BE2C (cell line): Measurements from ENCODE around the gene KIF19.

Experiments used
- DNase-seq: peaks from one replicate; pipeline ENCODE4 v3.0.0-alpha.2; 2020
- H3K27me3 ChIP-seq: fragments of 250-450 bp; sonication (Bioruptor Pico); 2 replicates; pipeline ENCODE4 v1.5.1; 2020; ENCODE audit warnings: mild to moderate bottlenecking
- H3K36me3 ChIP-seq: fragments of 250-450 bp; sonication (Bioruptor Pico); 2 replicates; pipeline ENCODE4 v1.5.1; 2020; ENCODE audit warnings: mild to moderate bottlenecking
- H3K4me1 ChIP-seq: fragments of 250-450 bp; sonication (Bioruptor Pico); 2 replicates; pipeline ENCODE4 v1.5.1; 2020
- H3K4me3 ChIP-seq: 2 replicates; pipeline ENCODE4 v1.5.1; 2011; ENCODE audit warnings: low read depth, low read length
- H3K9me3 ChIP-seq: fragments of 250-450 bp; sonication (Bioruptor Pico); 2 replicates; pipeline ENCODE4 v1.5.1; 2020
- TF ChIP-seq, protein P1 (sequence below): IDR thresholded peaks from 2 replicates; pipeline ENCODE4 v1.5.1; 2012; ENCODE audit warnings: mild to moderate bottlenecking, low read depth, low read length

KIF19 gene

DNA sequence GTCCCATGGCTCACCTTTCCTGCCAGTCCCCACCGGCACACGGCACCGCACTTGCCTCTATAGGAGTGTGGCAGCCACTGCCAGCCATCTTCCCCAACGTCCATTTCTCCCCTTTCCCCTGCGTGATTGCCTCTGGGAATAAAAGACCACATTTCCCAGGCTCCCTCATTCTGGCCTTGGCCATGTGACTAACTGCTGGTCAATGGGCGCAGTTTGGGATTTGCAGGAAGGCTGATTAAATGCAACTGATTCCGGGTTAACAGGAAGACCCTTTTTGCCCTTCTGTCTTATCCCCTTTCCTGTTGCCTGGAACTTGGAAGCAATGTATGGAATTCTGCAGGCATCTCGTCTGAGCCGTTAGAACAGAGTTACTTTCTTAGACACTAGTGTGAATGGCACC lies 32.7 kb downstream of the KIF19 start:
- H3K4me1 ChIP-seq, result no peaks in the 10 kb centered on the region
- peaks cover 50% of the 10 kb centered on the region for H3K27me3 ChIP-seq
- no peak overlapping the region for H3K4me3 ChIP-seq
- TF ChIP-seq, protein P1, sequence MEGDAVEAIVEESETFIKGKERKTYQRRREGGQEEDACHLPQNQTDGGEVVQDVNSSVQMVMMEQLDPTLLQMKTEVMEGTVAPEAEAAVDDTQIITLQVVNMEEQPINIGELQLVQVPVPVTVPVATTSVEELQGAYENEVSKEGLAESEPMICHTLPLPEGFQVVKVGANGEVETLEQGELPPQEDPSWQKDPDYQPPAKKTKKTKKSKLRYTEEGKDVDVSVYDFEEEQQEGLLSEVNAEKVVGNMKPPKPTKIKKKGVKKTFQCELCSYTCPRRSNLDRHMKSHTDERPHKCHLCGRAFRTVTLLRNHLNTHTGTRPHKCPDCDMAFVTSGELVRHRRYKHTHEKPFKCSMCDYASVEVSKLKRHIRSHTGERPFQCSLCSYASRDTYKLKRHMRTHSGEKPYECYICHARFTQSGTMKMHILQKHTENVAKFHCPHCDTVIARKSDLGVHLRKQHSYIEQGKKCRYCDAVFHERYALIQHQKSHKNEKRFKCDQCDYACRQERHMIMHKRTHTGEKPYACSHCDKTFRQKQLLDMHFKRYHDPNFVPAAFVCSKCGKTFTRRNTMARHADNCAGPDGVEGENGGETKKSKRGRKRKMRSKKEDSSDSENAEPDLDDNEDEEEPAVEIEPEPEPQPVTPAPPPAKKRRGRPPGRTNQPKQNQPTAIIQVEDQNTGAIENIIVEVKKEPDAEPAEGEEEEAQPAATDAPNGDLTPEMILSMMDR, result no peak
- no peak for DNase-seq
- no peaks in the 10 kb centered on the region for H3K36me3 ChIP-seq
- no peaks in the 10 kb centered on the region for H3K9me3 ChIP-seq

DNA sequence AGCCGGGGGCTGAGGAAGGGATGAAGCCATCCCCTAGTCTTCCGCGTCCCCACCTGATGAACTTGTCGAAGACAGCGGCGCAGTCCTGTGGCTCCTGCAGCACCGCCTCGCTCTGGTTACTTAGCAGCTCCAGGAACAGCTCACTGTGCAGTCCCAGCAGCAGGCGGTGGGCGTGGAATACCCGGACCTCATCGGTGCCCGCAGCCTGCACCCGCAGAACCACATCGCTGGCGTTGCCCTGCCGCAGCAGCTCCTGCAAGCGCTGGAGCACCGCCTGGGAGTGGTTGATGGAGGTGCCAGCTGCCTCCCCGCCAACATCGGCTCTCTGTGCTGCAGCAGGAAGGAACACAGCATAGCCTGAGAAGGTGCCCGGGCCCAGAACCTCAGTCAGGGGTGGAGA lies 33.9 kb downstream of the KIF19 start:
- no peaks in the 10 kb centered on the region for H3K4me1 ChIP-seq
- DNase-seq, result no peak
- TF ChIP-seq, protein P1, result no peak
- H3K27me3 ChIP-seq, result peaks cover 38% of the 10 kb centered on the region
- H3K36me3 ChIP-seq, result no peaks in the 10 kb centered on the region
- H3K4me3 ChIP-seq, result no peak overlapping the region
- no peaks in the 10 kb centered on the region for H3K9me3 ChIP-seq

DNA sequence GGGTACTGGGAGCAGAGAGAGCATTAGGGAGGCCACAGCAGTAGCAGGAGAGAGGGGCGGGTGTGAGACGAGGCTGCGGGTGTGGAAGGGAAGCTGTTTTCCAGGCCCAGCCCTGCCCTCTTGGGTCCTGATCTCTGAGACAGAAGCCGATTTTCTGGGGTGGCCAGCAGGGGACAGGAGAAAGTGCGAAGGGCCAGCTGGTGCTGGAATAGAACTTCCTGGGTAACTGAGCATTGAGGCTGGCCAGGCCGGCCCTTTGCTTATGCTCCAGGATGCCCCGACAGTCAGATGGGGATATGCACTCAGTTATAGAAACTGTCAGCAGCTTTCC lies 34.8 kb downstream of the KIF19 start:
- no peak for DNase-seq
- Histone ChIP-seq H3K4me3 (no peak overlapping the region), H3K36me3 (no peaks in the 10 kb centered on the region), H3K4me1 (no peaks in the 10 kb centered on the region), H3K9me3 (no peaks in the 10 kb centered on the region), H3K27me3 (peaks cover 29% of the 10 kb centered on the region)
- TF ChIP-seq, protein P1, result no peak

DNA sequence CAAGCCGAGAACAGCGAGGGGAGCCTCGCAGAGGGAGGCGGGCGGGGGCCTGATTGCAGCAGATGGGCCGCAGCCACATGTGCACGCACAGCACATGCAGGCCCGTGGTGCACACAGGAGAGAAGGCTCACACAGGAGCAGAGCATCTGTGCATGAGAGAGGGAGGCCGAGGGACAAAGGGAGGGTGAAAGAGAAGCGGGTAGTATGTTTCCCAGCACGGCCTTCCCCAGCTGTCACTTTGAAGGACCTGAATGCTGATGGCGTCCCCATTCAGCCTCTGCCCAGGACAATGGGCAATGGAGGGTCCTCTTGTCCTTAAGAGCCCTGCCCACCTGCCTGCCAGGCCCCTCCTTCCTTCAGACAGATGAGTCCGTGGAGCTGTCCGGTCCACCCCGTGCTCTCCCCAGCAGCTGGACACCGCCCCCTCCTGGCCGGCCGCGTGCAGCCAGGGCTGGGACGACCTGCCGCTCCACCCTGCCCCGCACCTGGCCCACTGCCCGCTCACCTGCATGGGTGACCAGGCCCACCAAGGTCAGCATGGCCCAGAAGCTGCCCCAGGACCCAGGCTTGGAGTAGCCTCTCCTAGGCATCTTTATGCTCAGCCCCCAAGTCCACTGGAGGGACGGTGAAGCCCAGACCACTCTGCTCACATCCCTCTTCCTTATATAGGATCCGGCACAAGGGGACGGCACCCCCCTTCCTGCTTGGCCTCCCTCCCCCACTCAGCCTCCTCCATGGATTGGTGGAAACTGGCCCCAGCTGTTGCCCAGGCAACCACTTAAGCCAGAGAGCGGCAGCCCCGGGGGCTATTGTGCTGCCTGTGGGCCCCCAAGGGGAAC lies 35.4 kb downstream of the KIF19 start, which contains the start of gene BTBD17:
Gene BTBD17, minus strand, starts transcription at position 639 of the 839 bp plus-strand sequence. Its CDS starts 49 bp downstream, at position 590.
- Histone ChIP-seq H3K4me1 (no peaks in the 10 kb centered on the region), H3K27me3 (peaks cover 23% of the 10 kb centered on the region), H3K36me3 (no peaks in the 10 kb centered on the region), H3K4me3 (no peak within 1 kb of the TSS), H3K9me3 (no peaks in the 10 kb centered on the region)
- TF ChIP-seq, protein P1, result peak; percentile 63
- peak; percentile 64 for DNase-seq

DNA sequence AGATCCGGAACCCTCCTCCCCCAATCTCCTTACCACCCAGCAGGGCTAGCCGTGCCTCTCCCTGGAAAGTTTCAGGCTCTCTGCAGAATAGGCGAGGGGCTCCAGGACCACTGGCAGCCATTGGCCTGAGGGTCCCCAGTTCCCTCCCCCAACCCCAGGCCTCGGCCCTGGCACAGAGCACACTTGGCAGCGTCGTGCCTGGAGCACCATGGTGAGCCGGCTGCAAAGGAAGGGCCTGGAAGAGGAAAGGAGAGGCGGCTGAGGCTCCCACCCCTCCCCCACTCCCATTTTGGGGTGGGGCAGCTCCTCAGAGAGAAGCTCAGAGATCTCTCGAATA lies 36.0 kb downstream of the KIF19 start:
- no peak overlapping the region for H3K4me3 ChIP-seq
- H3K9me3 ChIP-seq, result no peaks in the 10 kb centered on the region
- DNase-seq, result no peak
- TF ChIP-seq, protein P1, result no peak
- peaks cover 17% of the 10 kb centered on the region for H3K27me3 ChIP-seq
- H3K36me3 ChIP-seq, result no peaks in the 10 kb centered on the region
- H3K4me1 ChIP-seq, result no peaks in the 10 kb centered on the region

DNA sequence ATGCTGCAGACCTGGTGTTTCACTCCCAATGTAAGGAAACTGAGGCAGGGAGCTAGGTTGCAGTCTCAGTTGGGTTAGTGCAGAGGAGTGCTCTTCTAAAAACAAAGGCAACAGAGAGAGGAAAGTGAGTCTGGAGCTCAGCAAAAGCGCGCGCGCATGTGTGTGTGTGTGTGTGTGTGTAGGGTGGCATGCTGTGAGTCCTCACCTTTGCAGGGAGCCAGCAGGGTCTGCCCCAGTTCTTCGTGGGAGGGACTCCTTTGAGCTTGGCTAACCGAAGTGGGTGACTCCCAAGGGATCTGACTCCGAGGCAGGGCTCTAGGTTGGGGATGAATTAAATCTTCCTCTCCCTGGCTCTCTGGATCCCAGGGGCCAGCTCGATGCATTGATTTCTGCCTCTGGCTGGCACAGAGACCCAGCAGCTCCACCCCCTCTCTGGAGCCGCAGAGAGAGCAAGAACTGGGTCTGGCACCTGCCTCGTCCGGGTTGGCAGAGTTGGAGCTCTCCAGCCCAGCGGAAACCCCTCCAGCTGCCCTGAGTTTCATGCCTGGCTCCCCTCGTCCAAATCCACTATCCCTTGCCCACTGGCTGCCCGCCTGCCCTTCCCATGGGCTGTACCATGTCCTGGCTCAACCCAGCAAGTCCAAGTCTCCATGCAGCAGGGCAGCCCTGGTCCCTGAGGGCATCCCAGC lies 36.9 kb downstream of the KIF19 start:
- no peak for DNase-seq
- no peaks in the 10 kb centered on the region for H3K9me3 ChIP-seq
- H3K27me3 ChIP-seq, result peaks cover 8% of the 10 kb centered on the region
- no peaks in the 10 kb centered on the region for H3K36me3 ChIP-seq
- H3K4me1 ChIP-seq, result no peaks in the 10 kb centered on the region
- TF ChIP-seq, protein P1, result no peak
- H3K4me3 ChIP-seq, result no peak overlapping the region
